Loucy (cell line): ENCODE results near the gene NFKBIB.

ENCODE experiments used
- EZH2phosphoT487 ChIP-seq: fragments of 200-600 bp; IDR thresholded peaks from 2 replicates; pipeline ENCODE4 v1.6.1; 2018; ENCODE audit warnings: antibody characterized with exemption, mild to moderate bottlenecking, moderate library complexity, borderline replicate concordance
- TF ChIP-seq, protein P1 (sequence below): fragments of 200-600 bp; sonication (generic); conservative IDR thresholded peaks from 2 replicates; pipeline ENCODE4 v1.5.1; 2014; ENCODE audit warnings: mild to moderate bottlenecking, antibody characterized with exemption, low read length

DNA sequence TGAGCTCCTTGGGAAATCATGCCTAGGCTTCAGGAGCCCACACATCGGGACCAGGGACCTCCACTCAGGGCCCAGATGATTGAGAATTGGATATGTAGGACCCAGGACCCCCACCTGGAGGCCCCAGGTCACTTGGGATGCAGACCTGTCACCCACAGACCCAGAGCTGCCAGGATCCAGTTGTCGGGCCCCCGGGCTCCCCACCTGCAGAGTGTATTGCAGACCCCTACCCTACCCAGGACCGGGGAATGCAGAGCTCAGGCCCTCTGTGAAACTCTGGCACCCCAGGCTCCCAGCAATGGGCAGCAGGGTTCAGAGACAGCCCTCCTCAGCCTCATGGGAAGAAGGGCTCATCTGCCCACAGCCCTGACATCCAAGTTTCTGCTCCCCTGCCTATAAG is 5.9 kb downstream of the NFKBIB start:
- TF ChIP-seq, protein P1, sequence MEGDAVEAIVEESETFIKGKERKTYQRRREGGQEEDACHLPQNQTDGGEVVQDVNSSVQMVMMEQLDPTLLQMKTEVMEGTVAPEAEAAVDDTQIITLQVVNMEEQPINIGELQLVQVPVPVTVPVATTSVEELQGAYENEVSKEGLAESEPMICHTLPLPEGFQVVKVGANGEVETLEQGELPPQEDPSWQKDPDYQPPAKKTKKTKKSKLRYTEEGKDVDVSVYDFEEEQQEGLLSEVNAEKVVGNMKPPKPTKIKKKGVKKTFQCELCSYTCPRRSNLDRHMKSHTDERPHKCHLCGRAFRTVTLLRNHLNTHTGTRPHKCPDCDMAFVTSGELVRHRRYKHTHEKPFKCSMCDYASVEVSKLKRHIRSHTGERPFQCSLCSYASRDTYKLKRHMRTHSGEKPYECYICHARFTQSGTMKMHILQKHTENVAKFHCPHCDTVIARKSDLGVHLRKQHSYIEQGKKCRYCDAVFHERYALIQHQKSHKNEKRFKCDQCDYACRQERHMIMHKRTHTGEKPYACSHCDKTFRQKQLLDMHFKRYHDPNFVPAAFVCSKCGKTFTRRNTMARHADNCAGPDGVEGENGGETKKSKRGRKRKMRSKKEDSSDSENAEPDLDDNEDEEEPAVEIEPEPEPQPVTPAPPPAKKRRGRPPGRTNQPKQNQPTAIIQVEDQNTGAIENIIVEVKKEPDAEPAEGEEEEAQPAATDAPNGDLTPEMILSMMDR: no peak
- TF ChIP-seq EZH2phosphoT487: no peak
